PC-9 (cell line): ENCODE results near the gene EDA.

Source experiments
- CTCF ChIP-seq: fragments of 200-600 bp; sonication (generic); conservative IDR thresholded peaks from 2 replicates; pipeline ENCODE4 v1.6.1; 2017; ENCODE audit warnings: mixed run types, antibody characterized with exemption, mild to moderate bottlenecking, moderate library complexity
- EZH2 ChIP-seq: fragments of 200-600 bp; sonication (generic); IDR thresholded peaks from 2 replicates; pipeline ENCODE4 v1.8.0; 2017; ENCODE audit warnings: antibody characterized with exemption, low read depth

DNA sequence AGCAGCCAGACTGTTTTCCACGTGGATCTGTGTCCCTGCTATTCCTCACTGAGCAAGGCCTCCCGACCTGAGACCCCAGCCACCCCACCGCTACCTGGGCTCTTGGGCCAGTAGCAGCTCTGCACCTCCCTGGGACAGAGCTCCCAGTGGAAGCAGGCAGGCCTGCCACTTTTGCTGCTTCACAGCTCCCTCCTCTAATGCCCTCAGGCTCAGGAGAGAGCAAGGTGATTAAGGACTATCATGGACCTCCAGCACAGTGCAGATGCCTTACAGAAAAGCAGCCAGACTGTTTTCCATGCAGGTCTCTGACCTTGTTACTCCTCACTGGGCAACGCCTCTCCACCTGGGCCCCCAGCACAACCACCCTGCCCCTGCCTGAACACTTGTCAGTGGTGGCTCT is 396.8 kb downstream of the EDA start:
- TF ChIP-seq CTCF (no peak), EZH2 (no peak)
